ENCODE measurements around the gene KARS1. TPM values are rescaled to one million over a fixed set of nuclear protein-coding genes. Genes with fewer than 3 reads are reported as not detected.

The KARS1 gene
- total and polyA plus RNA-seq, 2 donors (not counting 1 experiment from before 2014, with no cell fraction given): 126 to 148 TPM

DNA sequence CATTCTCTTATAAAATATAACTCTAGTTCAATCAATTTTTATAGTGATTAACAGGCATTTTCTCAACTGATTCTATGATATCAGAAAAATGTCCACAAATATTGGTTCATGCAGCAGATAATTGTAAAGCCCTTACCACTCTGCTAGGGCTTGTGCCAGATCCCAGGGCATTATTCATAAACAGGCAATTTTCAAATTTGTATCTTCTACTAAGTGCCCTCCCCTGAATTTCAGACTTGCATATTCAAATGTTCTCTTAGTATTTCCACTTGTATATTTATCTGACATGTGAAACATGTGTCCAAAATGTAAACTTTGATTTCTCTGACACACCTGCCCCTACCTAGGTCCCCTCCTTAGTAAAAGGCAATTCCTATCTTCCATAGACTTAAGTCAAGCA, 20.0 kb upstream of the KARS1 start:
- H3K4me2 ChIP-seq (ENCODE audit: extremely low read depth, insufficient read depth, low read length): no peak overlapping the region
- H3K4me1 ChIP-seq (ENCODE audit: control insufficient read depth, extremely low read depth, insufficient read depth, low read length): no peaks in the 10 kb centered on the region
- DNase-seq (ENCODE audit: low read depth in 2 of 2): no peak
- no peaks in the 10 kb centered on the region for H4K20me1 ChIP-seq (ENCODE audit: control insufficient read depth, extremely low read depth, insufficient read depth, low read length)
- H2AFZ ChIP-seq (ENCODE audit: low read length): no peak overlapping the region
- no peaks in the 10 kb centered on the region for H3K79me2 ChIP-seq (ENCODE audit: control insufficient read depth, insufficient read depth, low read length)
- no peak overlapping the region for H3K27ac ChIP-seq (ENCODE audit: insufficient read depth, low read length)
- no peaks in the 10 kb centered on the region for H3K36me3 ChIP-seq (ENCODE audit: control insufficient read depth, insufficient read depth, low read length)
- no peaks in the 10 kb centered on the region for H3K9me3 ChIP-seq (ENCODE audit: control insufficient read depth, insufficient read depth, low read depth, low read length)
- no peaks in the 10 kb centered on the region for H3K27me3 ChIP-seq (ENCODE audit: control insufficient read depth, insufficient read depth, low read length)
- TF ChIP-seq, protein P1, sequence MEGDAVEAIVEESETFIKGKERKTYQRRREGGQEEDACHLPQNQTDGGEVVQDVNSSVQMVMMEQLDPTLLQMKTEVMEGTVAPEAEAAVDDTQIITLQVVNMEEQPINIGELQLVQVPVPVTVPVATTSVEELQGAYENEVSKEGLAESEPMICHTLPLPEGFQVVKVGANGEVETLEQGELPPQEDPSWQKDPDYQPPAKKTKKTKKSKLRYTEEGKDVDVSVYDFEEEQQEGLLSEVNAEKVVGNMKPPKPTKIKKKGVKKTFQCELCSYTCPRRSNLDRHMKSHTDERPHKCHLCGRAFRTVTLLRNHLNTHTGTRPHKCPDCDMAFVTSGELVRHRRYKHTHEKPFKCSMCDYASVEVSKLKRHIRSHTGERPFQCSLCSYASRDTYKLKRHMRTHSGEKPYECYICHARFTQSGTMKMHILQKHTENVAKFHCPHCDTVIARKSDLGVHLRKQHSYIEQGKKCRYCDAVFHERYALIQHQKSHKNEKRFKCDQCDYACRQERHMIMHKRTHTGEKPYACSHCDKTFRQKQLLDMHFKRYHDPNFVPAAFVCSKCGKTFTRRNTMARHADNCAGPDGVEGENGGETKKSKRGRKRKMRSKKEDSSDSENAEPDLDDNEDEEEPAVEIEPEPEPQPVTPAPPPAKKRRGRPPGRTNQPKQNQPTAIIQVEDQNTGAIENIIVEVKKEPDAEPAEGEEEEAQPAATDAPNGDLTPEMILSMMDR (conservative IDR thresholded peaks at IDR 0.05 in 1 of 2, IDR thresholded peaks at IDR 0.05 in 1 of 2; ENCODE audit: low read depth in 1 of 2, low read length in 2 of 2): no peak
- no peak for TF ChIP-seq EZH2 (IDR thresholded peaks at IDR 0.05; ENCODE audit: low read length, missing control alignments)
- no peak overlapping the region for H3K4me3 ChIP-seq (replicated peaks in 1 of 4; ENCODE audit: control extremely low read depth in 1 of 4, insufficient read depth in 1 of 4, low read depth in 3 of 4, low read length in 4 of 4)
- no peak overlapping the region for H3K9ac ChIP-seq (ENCODE audit: insufficient read depth, low read length)

DNA sequence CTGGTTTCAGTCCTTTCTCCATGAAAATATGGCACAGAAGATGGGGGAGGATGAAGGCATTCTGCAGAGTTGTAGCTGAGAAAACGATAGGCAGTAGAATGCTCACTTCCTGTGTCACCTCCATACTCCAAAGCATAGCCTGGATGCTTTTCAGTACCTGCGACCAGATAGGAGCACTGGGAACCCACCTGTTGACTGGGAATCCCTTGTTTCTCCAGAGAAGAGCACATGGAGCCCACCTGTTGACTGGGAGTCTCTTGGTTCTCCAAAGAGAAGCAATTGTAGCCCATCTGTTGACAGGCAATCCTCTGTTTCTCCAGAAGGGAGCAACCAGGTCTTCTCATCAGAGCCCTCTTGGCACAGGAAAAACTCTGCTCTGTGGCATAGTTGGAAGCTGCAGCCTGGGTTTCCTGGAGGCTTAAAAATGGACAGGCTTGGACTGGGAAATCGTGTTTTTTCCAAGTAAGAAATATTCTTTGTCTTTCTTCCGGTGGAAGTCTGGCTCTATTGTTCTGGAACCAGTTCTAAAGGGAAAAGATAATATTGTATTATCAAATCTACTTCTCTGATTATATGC, 13.3 kb upstream of the KARS1 start:
- no peak overlapping the region for H3K4me3 ChIP-seq (replicated peaks in 1 of 4; ENCODE audit: control extremely low read depth in 1 of 4, insufficient read depth in 1 of 4, low read depth in 3 of 4, low read length in 4 of 4)
- peaks cover 5% of the 10 kb centered on the region for H3K36me3 ChIP-seq (ENCODE audit: control insufficient read depth, insufficient read depth, low read length)
- TF ChIP-seq, protein P1 (conservative IDR thresholded peaks at IDR 0.05 in 1 of 2, IDR thresholded peaks at IDR 0.05 in 1 of 2; ENCODE audit: low read depth in 1 of 2, low read length in 2 of 2): no peak
- TF ChIP-seq EZH2 (IDR thresholded peaks at IDR 0.05; ENCODE audit: low read length, missing control alignments): no peak
- no peaks in the 10 kb centered on the region for H3K9me3 ChIP-seq (ENCODE audit: control insufficient read depth, insufficient read depth, low read depth, low read length)
- DNase-seq (ENCODE audit: low read depth in 2 of 2): no peak
- H3K27me3 ChIP-seq (ENCODE audit: control insufficient read depth, insufficient read depth, low read length): no peaks in the 10 kb centered on the region
- no peak overlapping the region for H3K4me2 ChIP-seq (ENCODE audit: extremely low read depth, insufficient read depth, low read length)
- no peak overlapping the region for H3K9ac ChIP-seq (ENCODE audit: insufficient read depth, low read length)
- H3K4me1 ChIP-seq (ENCODE audit: control insufficient read depth, extremely low read depth, insufficient read depth, low read length): no peaks in the 10 kb centered on the region
- H3K27ac ChIP-seq (ENCODE audit: insufficient read depth, low read length): no peak overlapping the region
- peaks cover 1% of the 10 kb centered on the region for H3K79me2 ChIP-seq (ENCODE audit: control insufficient read depth, insufficient read depth, low read length)
- H2AFZ ChIP-seq (ENCODE audit: low read length): no peak overlapping the region
- no peaks in the 10 kb centered on the region for H4K20me1 ChIP-seq (ENCODE audit: control insufficient read depth, extremely low read depth, insufficient read depth, low read length)

DNA sequence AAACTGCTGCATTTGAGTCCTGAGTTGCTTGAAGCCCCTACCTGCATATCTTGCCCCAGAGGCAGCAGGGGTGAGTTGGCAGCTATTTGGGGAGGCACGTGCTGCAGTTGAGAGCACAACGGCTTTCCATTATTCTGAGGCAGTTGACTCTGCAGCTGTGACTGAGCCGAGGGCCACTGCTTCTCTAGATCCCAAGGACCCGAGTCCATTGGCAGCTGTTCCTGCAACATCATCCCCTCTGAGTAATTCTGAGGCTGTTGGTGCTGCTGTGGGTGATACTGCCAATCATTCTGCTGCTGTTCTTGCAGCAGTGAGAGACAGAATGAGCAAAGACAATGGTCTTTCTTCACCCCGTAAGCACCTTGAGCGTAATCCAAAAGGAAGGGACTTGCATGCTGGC, 12.9 kb upstream of the KARS1 start:
- Histone ChIP-seq H2AFZ (ENCODE audit: low read length) (no peak overlapping the region), H3K4me2 (ENCODE audit: extremely low read depth, insufficient read depth, low read length) (no peak overlapping the region), H3K4me3 (replicated peaks in 1 of 4; ENCODE audit: control extremely low read depth in 1 of 4, insufficient read depth in 1 of 4, low read depth in 3 of 4, low read length in 4 of 4) (no peak overlapping the region), H3K36me3 (ENCODE audit: control insufficient read depth, insufficient read depth, low read length) (peaks cover 5% of the 10 kb centered on the region), H3K9me3 (ENCODE audit: control insufficient read depth, insufficient read depth, low read depth, low read length) (no peaks in the 10 kb centered on the region), H3K27ac (ENCODE audit: insufficient read depth, low read length) (no peak overlapping the region), H3K79me2 (ENCODE audit: control insufficient read depth, insufficient read depth, low read length) (peaks cover 1% of the 10 kb centered on the region), H3K4me1 (ENCODE audit: control insufficient read depth, extremely low read depth, insufficient read depth, low read length) (no peaks in the 10 kb centered on the region), H3K9ac (ENCODE audit: insufficient read depth, low read length) (no peak overlapping the region), H3K27me3 (ENCODE audit: control insufficient read depth, insufficient read depth, low read length) (no peaks in the 10 kb centered on the region), H4K20me1 (ENCODE audit: control insufficient read depth, extremely low read depth, insufficient read depth, low read length) (no peaks in the 10 kb centered on the region)
- TF ChIP-seq, protein P1 (conservative IDR thresholded peaks at IDR 0.05 in 1 of 2, IDR thresholded peaks at IDR 0.05 in 1 of 2; ENCODE audit: low read depth in 1 of 2, low read length in 2 of 2): no peak
- TF ChIP-seq EZH2 (IDR thresholded peaks at IDR 0.05; ENCODE audit: low read length, missing control alignments): no peak
- DNase-seq (ENCODE audit: low read depth in 2 of 2): no peak
